Testis (tissue), 3 donors: ENCODE measurements around the gene ABCB9. TPM values are rescaled to one million over a fixed set of nuclear protein-coding genes. Genes with fewer than 3 reads are reported as not detected.

Source experiments
- DNase-seq: peaks from one replicate; pipeline ENCODE4 v3.0.0-alpha.2; 2019
- H3K27ac ChIP-seq, 2 donors: fragments of 200-600 bp; sonication (generic); one replicate each; pipeline ENCODE4 v1.5.1; 2019
- H3K27me3 ChIP-seq: fragments of 200-600 bp; sonication (generic); one replicate; pipeline ENCODE4 v1.5.1; 2019
- H3K36me3 ChIP-seq: fragments of 200-600 bp; sonication (generic); one replicate; pipeline ENCODE4 v1.5.1; 2017; ENCODE audit warnings: low read depth; ENCODE audit errors: missing control alignments
- H3K4me1 ChIP-seq: fragments of 200-600 bp; sonication (generic); one replicate; pipeline ENCODE4 v1.5.1; 2019
- H3K4me3 ChIP-seq, 2 donors: fragments of 200-600 bp; sonication (generic); one replicate each; pipeline ENCODE4 v1.5.1; 2017 to 2019
- H3K9me3 ChIP-seq: fragments of 200-600 bp; sonication (generic); one replicate; pipeline ENCODE4 v1.5.1; 2017
- POLR2A ChIP-seq: fragments of 450-650 bp; IDR thresholded peaks from one replicate; pipeline ENCODE4 v1.6.1; 2017; ENCODE audit warnings: antibody characterized with exemption, mild to moderate bottlenecking, moderate library complexity
- WGBS, 2 donors: methylation state at CpG; one replicate each; pipeline ENCODE4 v1.1.5; 2018; 5-methylcytosine and 5-hydroxymethylcytosine counted together
- intact Hi-C: fragments of 100-400 bp; cut with DNase I; formaldehyde crosslinking; loops from one replicate; pipeline ENCODE4 v1.15.1; 2023; ENCODE audit warnings: low total_unique reads
- polyA plus RNA-seq: library from polyadenylated mRNA; stranded (reverse); fragments of 350-450 nt; fragmentation: Illumina TruSeq; extraction: RNeasy Lipid Tissue Mini Kit (QIAGEN cat#74804); gene quantifications from one replicate; pipeline ENCODE4 v1.2.3, GENCODE V29; 2014; ENCODE audit warnings: low read depth, low replicate concordance; ENCODE audit not compliant: insufficient read depth
- total RNA-seq, 2 donors: library from RNA; depleted of rRNA; stranded (reverse); fragments of >200 nt; gene quantifications; one replicate each; pipeline ENCODE4 v1.2.3, GENCODE V29; 2016
- TF ChIP-seq, protein P1 (sequence below), 3 experiments: fragments of 450-650 bp in 2 of 3; fragments of 200-600 bp in 1 of 3; sonication (generic) in 1 of 3; IDR thresholded peaks; one replicate each; pipeline ENCODE4 v1.5.1; 2016 to 2019; ENCODE audit warnings: antibody characterized with exemption in 3 of 3, mild to moderate bottlenecking in 2 of 3, moderate library complexity in 1 of 3

The ABCB9 gene
- total and polyA plus RNA-seq, 3 donors from 2014 or later = 41.6 to 82.8 (median 75.3) TPM

DNA sequence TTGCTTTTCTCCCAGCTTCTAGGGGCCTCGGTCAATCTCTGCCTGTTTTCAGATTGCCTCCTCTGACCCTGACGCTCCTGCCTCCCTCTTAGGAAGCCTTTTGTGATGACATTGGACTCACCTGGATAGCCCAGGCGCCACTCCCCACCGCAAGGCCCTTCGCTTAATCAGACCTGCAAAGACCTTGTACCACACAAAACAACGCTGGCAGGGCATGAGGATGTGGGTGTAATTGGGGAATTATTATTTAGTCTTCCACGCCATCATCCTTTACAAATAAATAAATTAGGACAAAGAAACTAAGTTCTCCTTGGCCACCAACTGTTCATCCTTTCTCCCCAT lies 62.6 kb downstream of the ABCB9 start:
- TF ChIP-seq, protein P1, sequence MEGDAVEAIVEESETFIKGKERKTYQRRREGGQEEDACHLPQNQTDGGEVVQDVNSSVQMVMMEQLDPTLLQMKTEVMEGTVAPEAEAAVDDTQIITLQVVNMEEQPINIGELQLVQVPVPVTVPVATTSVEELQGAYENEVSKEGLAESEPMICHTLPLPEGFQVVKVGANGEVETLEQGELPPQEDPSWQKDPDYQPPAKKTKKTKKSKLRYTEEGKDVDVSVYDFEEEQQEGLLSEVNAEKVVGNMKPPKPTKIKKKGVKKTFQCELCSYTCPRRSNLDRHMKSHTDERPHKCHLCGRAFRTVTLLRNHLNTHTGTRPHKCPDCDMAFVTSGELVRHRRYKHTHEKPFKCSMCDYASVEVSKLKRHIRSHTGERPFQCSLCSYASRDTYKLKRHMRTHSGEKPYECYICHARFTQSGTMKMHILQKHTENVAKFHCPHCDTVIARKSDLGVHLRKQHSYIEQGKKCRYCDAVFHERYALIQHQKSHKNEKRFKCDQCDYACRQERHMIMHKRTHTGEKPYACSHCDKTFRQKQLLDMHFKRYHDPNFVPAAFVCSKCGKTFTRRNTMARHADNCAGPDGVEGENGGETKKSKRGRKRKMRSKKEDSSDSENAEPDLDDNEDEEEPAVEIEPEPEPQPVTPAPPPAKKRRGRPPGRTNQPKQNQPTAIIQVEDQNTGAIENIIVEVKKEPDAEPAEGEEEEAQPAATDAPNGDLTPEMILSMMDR (IDR thresholded peaks at IDR 0.05) = no peak
- no peak for TF ChIP-seq POLR2A
- Histone ChIP-seq H3K27ac (no peak overlapping the region), H3K4me3 (no peak overlapping the region), H3K9me3 (no peaks in the 10 kb centered on the region), H3K36me3 (no peaks in the 10 kb centered on the region), H3K27me3 (no peaks in the 10 kb centered on the region), H3K4me1 (no peaks in the 10 kb centered on the region)
- intact Hi-C loops = no loop called here
- 76 to 77% methylated on average over 7 of the region's 7 CpGs for WGBS, 2 donors
- no peak for DNase-seq

DNA sequence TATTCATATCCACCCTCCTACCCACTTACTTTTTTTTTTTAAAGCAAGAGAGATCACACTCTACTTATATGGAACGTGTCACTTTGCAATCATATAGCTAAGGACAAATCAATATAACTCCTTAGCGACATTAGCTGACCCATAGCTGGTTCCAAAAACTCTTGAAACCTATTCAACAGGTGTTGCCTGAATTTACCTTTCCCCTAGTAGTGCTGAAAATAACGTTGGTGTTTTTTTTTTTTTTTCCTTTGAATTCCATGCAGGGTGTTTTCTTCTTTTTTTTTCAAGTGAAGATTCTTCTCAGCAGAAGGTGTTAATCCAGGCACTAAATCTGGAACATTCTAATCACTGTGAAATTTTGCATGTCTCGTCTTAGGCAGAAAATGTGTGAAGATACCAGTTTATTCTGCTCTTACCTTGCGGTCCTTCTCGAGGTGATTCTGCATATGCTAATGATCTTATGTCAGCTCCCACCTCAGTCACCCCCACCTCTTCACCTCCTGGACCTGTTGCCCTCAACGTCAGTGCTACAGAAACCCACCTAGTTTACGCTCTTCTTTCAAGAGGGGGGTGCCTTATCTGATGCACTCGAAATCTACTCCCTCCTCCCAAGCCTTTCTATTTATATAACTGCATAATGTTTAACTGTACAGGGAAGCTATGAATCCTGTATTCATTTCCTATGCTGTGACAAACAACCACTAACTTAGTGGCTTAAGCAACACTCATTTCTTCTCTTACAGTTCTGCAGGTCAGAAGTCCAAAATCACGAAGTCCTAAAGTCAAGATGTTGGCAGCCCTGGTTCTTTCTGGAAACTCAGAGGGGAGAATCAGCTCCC lies 63.2 kb downstream of the ABCB9 start:
- intact Hi-C loops = no loop called here
- DNase-seq = no peak
- Histone ChIP-seq H3K27ac (no peak overlapping the region), H3K4me1 (no peaks in the 10 kb centered on the region), H3K9me3 (no peaks in the 10 kb centered on the region), H3K4me3 (no peak overlapping the region), H3K36me3 (no peaks in the 10 kb centered on the region), H3K27me3 (no peaks in the 10 kb centered on the region)
- no peak for TF ChIP-seq POLR2A
- TF ChIP-seq, protein P1 (IDR thresholded peaks at IDR 0.05) = no peak
- WGBS, 2 donors = 57 to 58% methylated on average over 10 of the region's 10 CpGs

DNA sequence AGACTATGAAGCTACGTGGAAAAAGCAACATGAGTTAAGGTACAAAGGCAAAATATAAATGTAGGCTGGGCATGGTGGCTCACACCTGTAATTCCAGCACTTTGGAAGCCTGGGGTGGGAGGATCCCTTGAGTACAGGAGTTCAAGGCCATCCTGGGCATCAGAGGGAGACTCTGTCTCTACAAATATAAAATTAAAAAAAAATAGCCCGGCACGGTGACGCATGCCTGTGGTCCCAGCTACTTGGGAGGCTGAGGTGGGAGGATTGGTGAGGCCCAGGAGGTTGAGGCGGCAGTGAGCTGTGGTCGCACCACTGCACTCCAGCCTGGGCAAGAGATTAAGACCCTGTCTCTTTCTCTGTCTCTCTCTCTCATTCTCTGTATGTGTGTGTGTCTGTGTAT lies 66.4 kb downstream of the ABCB9 start:
- no peak overlapping the region for H3K27ac ChIP-seq
- no peak overlapping the region for H3K4me3 ChIP-seq
- WGBS, 2 donors = 64 to 79% methylated on average over 6 of the region's 6 CpGs
- intact Hi-C loops = no loop called here
- TF ChIP-seq, protein P1 (IDR thresholded peaks at IDR 0.05) = no peak
- TF ChIP-seq POLR2A = no peak
- H3K4me1 ChIP-seq = peaks cover 2% of the 10 kb centered on the region
- no peaks in the 10 kb centered on the region for H3K27me3 ChIP-seq
- H3K36me3 ChIP-seq = no peaks in the 10 kb centered on the region
- DNase-seq = no peak
- no peaks in the 10 kb centered on the region for H3K9me3 ChIP-seq

DNA sequence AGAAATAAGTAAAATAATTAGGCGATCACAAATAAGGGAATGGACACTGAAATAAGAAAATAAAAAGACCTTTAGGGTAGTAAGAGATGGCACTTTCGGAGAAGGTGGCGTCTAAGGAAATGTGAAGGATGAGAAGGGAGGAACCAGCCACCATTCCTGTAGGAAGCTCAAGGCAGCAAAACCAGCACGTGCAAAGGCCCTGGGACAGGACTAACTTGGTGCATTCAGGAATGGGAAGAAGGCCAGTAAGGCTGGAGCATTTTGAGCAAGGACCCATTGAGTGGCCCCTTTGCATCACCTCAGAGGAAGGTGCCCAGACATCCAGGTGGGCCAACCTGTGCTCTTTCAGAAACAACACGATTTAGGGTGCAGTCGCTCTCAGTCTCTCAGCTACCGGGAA lies 69.6 kb downstream of the ABCB9 start:
- Histone ChIP-seq H3K4me3 (no peak overlapping the region), H3K4me1 (peaks cover 28% of the 10 kb centered on the region), H3K27me3 (no peaks in the 10 kb centered on the region), H3K36me3 (no peaks in the 10 kb centered on the region), H3K27ac (peak overlapping the region in 1 of 2 donors; percentile 8), H3K9me3 (no peaks in the 10 kb centered on the region)
- intact Hi-C loops = no loop called here
- 39 to 66% methylated on average over 7 of the region's 7 CpGs for WGBS, 2 donors
- no peak for TF ChIP-seq POLR2A
- TF ChIP-seq, protein P1 (IDR thresholded peaks at IDR 0.05) = no peak
- DNase-seq = no peak
